ENCODE results near the gene RASGRF1.

Gene RASGRF1

GRCh38 chr15:78921940-78922339 lies 168.6 kb downstream of the RASGRF1 start:
- Histone ChIP-seq H3K4me3 (ENCODE audit: low read length) (no peak overlapping the region), H3K27me3 (ENCODE audit: low read depth, low read length) (no peaks in the 10 kb centered on the region), H4K20me1 (ENCODE audit: insufficient read depth, low read length) (peaks cover 33% of the 10 kb centered on the region), H2AFZ (ENCODE audit: low read depth, low read length) (no peak overlapping the region), H3K4me1 (ENCODE audit: low read length) (peaks cover 21% of the 10 kb centered on the region), H3K4me2 (ENCODE audit: low read length) (no peak overlapping the region), H3K9me3 (ENCODE audit: insufficient read depth, low read length) (no peaks in the 10 kb centered on the region), H3K36me3 (replicated peaks; ENCODE audit: low read depth, low read length) (peaks cover 77% of the 10 kb centered on the region), H3K27ac (ENCODE audit: low read length) (peak overlapping the region; percentile 35), H3K9ac (ENCODE audit: low read length) (no peak overlapping the region), H3K79me2 (ENCODE audit: low read length) (peaks cover 2% of the 10 kb centered on the region; the same call in 1 of the 2 replicates)
- no peak for TF ChIP-seq CTCF (IDR thresholded peaks at IDR 0.05; ENCODE audit: low read depth, low read length)
- TF ChIP-seq EZH2phosphoT487 (IDR thresholded peaks at IDR 0.05; ENCODE audit: low read depth), result no peak

DNA sequence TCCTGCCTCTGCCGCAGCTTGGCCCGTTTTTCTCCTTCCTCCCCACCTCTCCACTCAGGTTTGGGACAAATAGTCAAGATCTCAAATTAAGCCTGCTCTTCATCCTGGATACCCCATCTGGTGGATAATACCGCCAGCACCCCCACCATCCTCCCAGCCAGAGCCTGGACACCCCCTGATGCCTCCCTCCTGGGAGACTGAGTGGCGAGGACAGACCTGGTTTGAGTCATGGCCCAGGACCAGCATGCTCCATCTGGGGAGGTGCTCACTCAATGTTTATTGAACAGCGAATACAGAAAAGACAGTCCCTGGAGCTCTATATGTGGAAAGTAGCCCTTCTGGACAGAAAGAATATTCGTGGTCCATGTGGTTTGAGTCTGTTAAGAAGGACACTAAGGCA lies 169.1 kb downstream of the RASGRF1 start:
- no peak overlapping the region for H3K9ac ChIP-seq (ENCODE audit: low read length)
- no peaks in the 10 kb centered on the region for H3K9me3 ChIP-seq (ENCODE audit: insufficient read depth, low read length)
- peaks cover 75% of the 10 kb centered on the region for H3K36me3 ChIP-seq (replicated peaks; ENCODE audit: low read depth, low read length)
- H3K79me2 ChIP-seq (ENCODE audit: low read length), result no peaks in the 10 kb centered on the region; the same call in 1 of the 2 replicates
- no peaks in the 10 kb centered on the region for H3K27me3 ChIP-seq (ENCODE audit: low read depth, low read length)
- peak overlapping the region; percentile 35 for H3K27ac ChIP-seq (ENCODE audit: low read length)
- no peak overlapping the region for H2AFZ ChIP-seq (ENCODE audit: low read depth, low read length)
- H3K4me2 ChIP-seq (ENCODE audit: low read length), result no peak overlapping the region
- peaks cover 21% of the 10 kb centered on the region for H3K4me1 ChIP-seq (ENCODE audit: low read length)
- TF ChIP-seq EZH2phosphoT487 (IDR thresholded peaks at IDR 0.05; ENCODE audit: low read depth), result no peak
- TF ChIP-seq CTCF (IDR thresholded peaks at IDR 0.05; ENCODE audit: low read depth, low read length), result no peak
- no peak overlapping the region for H3K4me3 ChIP-seq (ENCODE audit: low read length)
- H4K20me1 ChIP-seq (ENCODE audit: insufficient read depth, low read length), result peaks cover 30% of the 10 kb centered on the region

DNA sequence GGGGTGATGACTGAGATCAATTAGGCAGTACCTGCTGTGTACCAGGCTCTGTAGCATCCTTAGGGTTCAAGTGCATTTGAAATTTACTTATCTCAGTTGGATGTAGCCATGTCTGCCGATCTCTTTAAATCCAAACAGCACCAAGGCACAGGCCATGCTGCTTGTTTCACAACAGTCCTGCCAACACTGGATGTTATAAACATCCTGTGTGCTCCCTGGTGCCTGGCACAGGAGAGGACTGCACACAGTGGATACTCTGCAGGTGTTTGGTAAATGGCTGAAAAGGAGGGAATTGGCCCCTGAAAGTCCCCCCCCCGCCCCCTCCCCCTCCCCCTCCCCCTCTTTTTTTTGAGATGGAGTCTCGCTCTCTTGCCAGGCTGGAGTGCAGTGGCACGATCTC lies 172.7 kb downstream of the RASGRF1 start:
- H3K79me2 ChIP-seq (ENCODE audit: low read length), result no peaks in the 10 kb centered on the region
- H4K20me1 ChIP-seq (ENCODE audit: insufficient read depth, low read length), result peaks cover 22% of the 10 kb centered on the region; the same call in 1 of the 2 replicates
- H2AFZ ChIP-seq (ENCODE audit: low read depth, low read length), result no peak overlapping the region
- H3K4me1 ChIP-seq (ENCODE audit: low read length), result peaks cover 3% of the 10 kb centered on the region
- no peak overlapping the region for H3K9ac ChIP-seq (ENCODE audit: low read length)
- no peak for TF ChIP-seq EZH2phosphoT487 (IDR thresholded peaks at IDR 0.05; ENCODE audit: low read depth)
- TF ChIP-seq CTCF (IDR thresholded peaks at IDR 0.05; ENCODE audit: low read depth, low read length), result no peak
- no peak overlapping the region for H3K4me2 ChIP-seq (ENCODE audit: low read length)
- no peaks in the 10 kb centered on the region for H3K9me3 ChIP-seq (ENCODE audit: insufficient read depth, low read length)
- H3K27ac ChIP-seq (ENCODE audit: low read length), result no peak overlapping the region
- no peaks in the 10 kb centered on the region for H3K27me3 ChIP-seq (ENCODE audit: low read depth, low read length)
- H3K4me3 ChIP-seq (ENCODE audit: low read length), result no peak overlapping the region
- peaks cover 65% of the 10 kb centered on the region for H3K36me3 ChIP-seq (replicated peaks; ENCODE audit: low read depth, low read length)

GRCh38 chr15:78916088-78916487 lies 174.5 kb downstream of the RASGRF1 start:
- Histone ChIP-seq H3K79me2 (ENCODE audit: low read length) (no peaks in the 10 kb centered on the region), H2AFZ (ENCODE audit: low read depth, low read length) (no peak overlapping the region), H3K4me1 (ENCODE audit: low read length) (no peaks in the 10 kb centered on the region), H3K27ac (ENCODE audit: low read length) (no peak overlapping the region), H3K4me3 (ENCODE audit: low read length) (no peak overlapping the region), H3K9me3 (ENCODE audit: insufficient read depth, low read length) (no peaks in the 10 kb centered on the region), H4K20me1 (ENCODE audit: insufficient read depth, low read length) (peaks cover 21% of the 10 kb centered on the region; the same call in 1 of the 2 replicates), H3K4me2 (ENCODE audit: low read length) (no peak overlapping the region), H3K27me3 (ENCODE audit: low read depth, low read length) (no peaks in the 10 kb centered on the region), H3K9ac (ENCODE audit: low read length) (no peak overlapping the region), H3K36me3 (replicated peaks; ENCODE audit: low read depth, low read length) (peaks cover 62% of the 10 kb centered on the region)
- TF ChIP-seq CTCF (IDR thresholded peaks at IDR 0.05; ENCODE audit: low read depth, low read length) (no peak), EZH2phosphoT487 (IDR thresholded peaks at IDR 0.05; ENCODE audit: low read depth) (no peak)

Data from OCI-LY3 (cell line).